ENCODE data around the gene GBX1. TPM values are rescaled to one million over a fixed set of nuclear protein-coding genes. Genes with fewer than 3 reads are reported as not detected.

GBX1 gene
- total and polyA plus RNA-seq, 4 donors = 1.3 to 7.3 (median 3.7) TPM

DNA sequence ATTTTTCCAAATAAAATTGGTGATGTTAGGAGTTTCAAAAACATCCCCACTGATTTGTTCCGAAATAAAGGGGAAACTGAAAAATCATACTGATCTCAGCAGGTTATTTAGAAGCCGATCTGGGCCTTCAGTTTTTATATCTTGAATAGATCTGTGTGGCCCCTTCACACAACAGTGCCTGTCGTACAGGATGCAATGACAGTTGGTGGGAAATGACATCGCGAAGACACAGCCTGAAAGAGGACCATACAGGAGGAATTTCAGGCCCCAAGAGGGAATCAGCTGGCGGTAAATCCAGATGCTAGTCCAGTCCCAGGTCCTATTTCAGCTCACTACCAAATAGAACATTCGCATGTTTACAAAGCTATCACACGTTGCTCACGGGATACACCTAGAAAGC lies 39.8 kb upstream of the GBX1 start:
- no peaks in the 10 kb centered on the region for H3K36me3 ChIP-seq (ENCODE audit: control insufficient read depth, insufficient read depth, low read length)
- 82% methylated on average over 8 of the region's 9 CpGs for WGBS (ENCODE audit: insufficient coverage)
- peaks cover 10% of the 10 kb centered on the region for H3K27me3 ChIP-seq (ENCODE audit: control insufficient read depth, insufficient read depth, low read length)
- no peaks in the 10 kb centered on the region for H3K9me3 ChIP-seq (ENCODE audit: control insufficient read depth, insufficient read depth, low read length)
- H3K4me1 ChIP-seq (ENCODE audit: control insufficient read depth, insufficient read depth, low read length) = no peaks in the 10 kb centered on the region
- H3K27ac ChIP-seq (ENCODE audit: low read depth, low read length) = no peak overlapping the region
- no peak for DNase-seq (ENCODE audit: low read depth in 4 of 6, low spot score in 6 of 6)
- no peak overlapping the region for H3K4me3 ChIP-seq (ENCODE audit: low read depth, low read length)

DNA sequence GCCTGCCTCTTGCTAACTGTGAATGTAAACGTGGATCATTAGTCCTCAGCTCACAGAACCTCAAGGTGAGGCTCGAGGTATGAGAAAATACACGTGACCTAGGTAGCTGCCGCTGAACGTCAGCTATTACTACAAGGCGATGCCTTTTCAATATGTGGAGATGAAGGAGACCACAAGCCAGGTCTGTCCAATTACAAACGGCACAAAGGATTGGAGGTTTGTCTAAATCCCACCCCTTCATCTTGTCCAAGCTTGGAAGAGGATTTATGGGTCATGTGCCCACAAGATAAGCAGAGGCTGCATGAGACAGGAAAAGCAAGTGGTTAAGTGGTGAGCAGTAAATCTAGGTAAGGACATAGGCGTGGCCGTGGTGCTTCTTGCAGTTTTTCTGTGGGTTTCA lies 39.4 kb upstream of the GBX1 start:
- Histone ChIP-seq H3K27me3 (ENCODE audit: control insufficient read depth, insufficient read depth, low read length) (peaks cover 10% of the 10 kb centered on the region), H3K9me3 (ENCODE audit: control insufficient read depth, insufficient read depth, low read length) (no peaks in the 10 kb centered on the region), H3K4me3 (ENCODE audit: low read depth, low read length) (no peak overlapping the region), H3K27ac (ENCODE audit: low read depth, low read length) (no peak overlapping the region), H3K36me3 (ENCODE audit: control insufficient read depth, insufficient read depth, low read length) (no peaks in the 10 kb centered on the region), H3K4me1 (ENCODE audit: control insufficient read depth, insufficient read depth, low read length) (no peaks in the 10 kb centered on the region)
- WGBS (ENCODE audit: insufficient coverage) = 82% methylated on average over 8 of the region's 9 CpGs
- DNase-seq (ENCODE audit: low read depth in 4 of 6, low spot score in 6 of 6) = peak in 1 of 6 donors; percentile 12

DNA sequence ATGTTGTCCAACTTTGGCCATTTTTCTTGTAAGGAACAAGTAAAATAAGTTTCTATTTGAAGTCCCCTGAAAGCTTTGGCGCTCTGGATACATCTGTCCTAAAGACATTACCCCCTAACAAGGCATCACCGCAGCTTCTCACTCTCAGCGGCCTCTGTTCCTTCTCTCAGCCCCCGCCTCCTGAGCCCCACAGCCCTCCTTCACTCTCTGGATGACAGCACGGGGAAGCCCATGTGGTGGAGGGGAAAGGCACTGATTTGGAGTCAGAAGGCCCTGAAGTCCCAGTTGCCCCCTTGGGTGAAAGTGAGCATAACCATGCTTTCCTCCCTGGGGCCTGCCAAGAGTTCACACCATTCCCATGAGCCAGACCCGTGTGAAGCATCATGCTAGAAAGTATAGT lies 38.2 kb upstream of the GBX1 start:
- WGBS (ENCODE audit: insufficient coverage) = no CpG with 5 or more reads among the region's 6 CpGs
- H3K36me3 ChIP-seq (ENCODE audit: control insufficient read depth, insufficient read depth, low read length) = no peaks in the 10 kb centered on the region
- no peaks in the 10 kb centered on the region for H3K4me1 ChIP-seq (ENCODE audit: control insufficient read depth, insufficient read depth, low read length)
- H3K27ac ChIP-seq (ENCODE audit: low read depth, low read length) = no peak overlapping the region
- H3K9me3 ChIP-seq (ENCODE audit: control insufficient read depth, insufficient read depth, low read length) = no peaks in the 10 kb centered on the region
- DNase-seq (ENCODE audit: low read depth in 4 of 6, low spot score in 6 of 6) = no peak
- no peak overlapping the region for H3K4me3 ChIP-seq (ENCODE audit: low read depth, low read length)
- H3K27me3 ChIP-seq (ENCODE audit: control insufficient read depth, insufficient read depth, low read length) = peaks cover 10% of the 10 kb centered on the region

DNA sequence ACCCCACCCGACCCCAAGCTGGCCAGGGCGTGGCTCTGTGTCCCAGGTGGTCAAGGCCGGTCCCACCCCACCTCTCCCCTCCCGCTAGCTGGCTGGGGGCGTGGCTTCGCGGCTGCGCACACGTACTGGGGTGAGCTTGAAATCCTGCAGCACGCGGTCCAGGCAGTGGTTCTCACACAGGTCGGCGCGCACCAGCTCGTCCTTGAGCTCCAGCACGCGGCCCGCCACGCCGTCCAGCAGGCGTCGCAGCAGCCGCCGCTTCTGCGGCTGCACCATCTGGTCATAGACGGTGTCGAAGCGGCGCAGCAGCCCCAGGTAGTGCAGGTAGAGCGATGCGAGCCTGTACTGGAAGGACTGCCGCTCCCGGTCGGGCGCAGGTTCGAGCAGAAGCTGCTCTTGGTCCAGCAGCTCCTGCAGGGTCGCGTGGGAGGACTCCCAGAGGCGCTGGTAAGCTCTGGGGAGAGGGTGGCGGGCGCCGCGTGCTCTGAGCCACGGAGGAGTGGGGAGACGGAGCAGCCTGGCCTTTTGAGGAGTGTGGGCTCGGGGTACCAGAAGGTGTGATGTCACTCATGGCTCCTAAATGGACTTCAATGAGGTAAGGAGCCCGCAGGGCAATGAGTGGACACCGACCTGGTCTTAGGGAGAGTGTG lies 37.0 kb upstream of the GBX1 start:
- Histone ChIP-seq H3K27ac (ENCODE audit: low read depth, low read length) (no peak overlapping the region), H3K4me3 (ENCODE audit: low read depth, low read length) (no peak overlapping the region), H3K27me3 (ENCODE audit: control insufficient read depth, insufficient read depth, low read length) (peaks cover 10% of the 10 kb centered on the region), H3K4me1 (ENCODE audit: control insufficient read depth, insufficient read depth, low read length) (peaks cover 10% of the 10 kb centered on the region), H3K36me3 (ENCODE audit: control insufficient read depth, insufficient read depth, low read length) (no peaks in the 10 kb centered on the region), H3K9me3 (ENCODE audit: control insufficient read depth, insufficient read depth, low read length) (no peaks in the 10 kb centered on the region)
- WGBS (ENCODE audit: insufficient coverage) = 70% methylated on average over 48 of the region's 48 CpGs
- DNase-seq (ENCODE audit: low read depth in 4 of 6, low spot score in 6 of 6) = no peak

DNA sequence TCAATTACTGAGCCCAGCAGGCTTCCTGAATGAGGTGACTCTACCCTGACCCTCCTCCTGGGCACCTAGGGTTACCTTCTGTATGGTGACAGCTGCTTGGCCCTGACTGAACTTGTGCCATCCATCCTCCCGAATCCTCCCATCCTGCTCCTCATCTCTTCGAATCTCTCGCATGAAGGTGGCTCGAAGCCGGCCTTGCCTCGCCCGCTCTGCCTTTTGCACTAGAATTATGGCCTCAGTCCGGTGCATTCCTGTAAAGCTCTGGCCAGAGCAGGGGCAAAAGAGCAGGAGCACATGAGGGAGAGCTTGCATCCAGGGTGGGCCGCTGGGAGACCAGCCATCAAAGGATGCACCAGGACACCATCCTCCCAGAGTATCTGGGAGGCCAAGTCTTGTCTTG lies 35.3 kb upstream of the GBX1 start:
- Histone ChIP-seq H3K27me3 (ENCODE audit: control insufficient read depth, insufficient read depth, low read length) (peaks cover 10% of the 10 kb centered on the region), H3K36me3 (ENCODE audit: control insufficient read depth, insufficient read depth, low read length) (no peaks in the 10 kb centered on the region), H3K4me3 (ENCODE audit: low read depth, low read length) (no peak overlapping the region), H3K9me3 (ENCODE audit: control insufficient read depth, insufficient read depth, low read length) (no peaks in the 10 kb centered on the region), H3K4me1 (ENCODE audit: control insufficient read depth, insufficient read depth, low read length) (peaks cover 22% of the 10 kb centered on the region), H3K27ac (ENCODE audit: low read depth, low read length) (no peak overlapping the region)
- WGBS (ENCODE audit: insufficient coverage) = 96% methylated on average over 8 of the region's 9 CpGs
- no peak for DNase-seq (ENCODE audit: low read depth in 4 of 6, low spot score in 6 of 6)

DNA sequence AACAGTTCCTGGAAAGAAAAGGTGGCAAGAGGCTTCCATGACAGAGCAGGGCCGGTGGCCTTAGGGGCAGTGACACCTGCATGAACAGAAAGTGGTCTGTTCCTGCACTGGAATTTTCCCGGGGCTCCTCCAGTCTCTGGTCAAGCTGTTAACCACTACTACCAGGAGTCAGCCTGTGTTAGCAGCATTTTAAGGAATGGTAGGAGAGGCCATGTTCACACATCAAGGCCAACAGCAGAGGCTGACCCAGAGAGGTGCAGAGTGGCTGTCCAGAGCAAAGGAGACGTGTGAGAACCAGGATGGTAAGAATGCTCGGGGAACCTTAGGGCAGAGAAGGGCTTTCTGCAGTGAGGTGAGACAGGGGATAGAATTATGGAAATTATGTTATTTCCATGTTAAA lies 34.3 kb upstream of the GBX1 start:
- peaks cover 10% of the 10 kb centered on the region for H3K27me3 ChIP-seq (ENCODE audit: control insufficient read depth, insufficient read depth, low read length)
- no peak overlapping the region for H3K4me3 ChIP-seq (ENCODE audit: low read depth, low read length)
- H3K9me3 ChIP-seq (ENCODE audit: control insufficient read depth, insufficient read depth, low read length) = no peaks in the 10 kb centered on the region
- no peak for DNase-seq (ENCODE audit: low read depth in 4 of 6, low spot score in 6 of 6)
- peaks cover 22% of the 10 kb centered on the region for H3K4me1 ChIP-seq (ENCODE audit: control insufficient read depth, insufficient read depth, low read length)
- 86% methylated on average over 4 of the region's 4 CpGs for WGBS (ENCODE audit: insufficient coverage)
- no peaks in the 10 kb centered on the region for H3K36me3 ChIP-seq (ENCODE audit: control insufficient read depth, insufficient read depth, low read length)
- H3K27ac ChIP-seq (ENCODE audit: low read depth, low read length) = no peak overlapping the region

DNA sequence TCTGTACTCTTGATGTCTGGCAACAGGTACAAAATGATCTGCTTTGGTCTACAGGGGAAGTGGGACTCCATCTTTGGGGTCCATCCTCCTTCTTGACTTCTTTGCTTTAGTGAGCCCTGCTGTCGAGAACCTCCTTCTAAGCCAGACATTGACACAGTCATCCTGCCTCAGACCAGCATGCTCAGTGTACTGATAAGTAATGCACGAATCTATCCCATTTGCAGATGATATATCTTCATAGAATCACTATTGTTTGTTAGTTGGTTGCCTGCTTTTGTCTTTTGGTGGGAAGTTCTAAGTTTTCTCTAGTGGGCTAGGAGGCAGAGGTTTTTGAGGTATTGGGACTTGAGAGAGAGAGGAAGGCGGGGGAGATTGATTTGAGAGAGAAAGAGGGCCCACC lies 33.9 kb upstream of the GBX1 start:
- H3K36me3 ChIP-seq (ENCODE audit: control insufficient read depth, insufficient read depth, low read length) = no peaks in the 10 kb centered on the region
- DNase-seq (ENCODE audit: low read depth in 4 of 6, low spot score in 6 of 6) = no peak
- WGBS (ENCODE audit: insufficient coverage) = 77% methylated on average over 2 of the region's 3 CpGs
- no peaks in the 10 kb centered on the region for H3K9me3 ChIP-seq (ENCODE audit: control insufficient read depth, insufficient read depth, low read length)
- no peak overlapping the region for H3K4me3 ChIP-seq (ENCODE audit: low read depth, low read length)
- H3K27ac ChIP-seq (ENCODE audit: low read depth, low read length) = no peak overlapping the region
- H3K27me3 ChIP-seq (ENCODE audit: control insufficient read depth, insufficient read depth, low read length) = peaks cover 10% of the 10 kb centered on the region
- H3K4me1 ChIP-seq (ENCODE audit: control insufficient read depth, insufficient read depth, low read length) = peaks cover 22% of the 10 kb centered on the region

DNA sequence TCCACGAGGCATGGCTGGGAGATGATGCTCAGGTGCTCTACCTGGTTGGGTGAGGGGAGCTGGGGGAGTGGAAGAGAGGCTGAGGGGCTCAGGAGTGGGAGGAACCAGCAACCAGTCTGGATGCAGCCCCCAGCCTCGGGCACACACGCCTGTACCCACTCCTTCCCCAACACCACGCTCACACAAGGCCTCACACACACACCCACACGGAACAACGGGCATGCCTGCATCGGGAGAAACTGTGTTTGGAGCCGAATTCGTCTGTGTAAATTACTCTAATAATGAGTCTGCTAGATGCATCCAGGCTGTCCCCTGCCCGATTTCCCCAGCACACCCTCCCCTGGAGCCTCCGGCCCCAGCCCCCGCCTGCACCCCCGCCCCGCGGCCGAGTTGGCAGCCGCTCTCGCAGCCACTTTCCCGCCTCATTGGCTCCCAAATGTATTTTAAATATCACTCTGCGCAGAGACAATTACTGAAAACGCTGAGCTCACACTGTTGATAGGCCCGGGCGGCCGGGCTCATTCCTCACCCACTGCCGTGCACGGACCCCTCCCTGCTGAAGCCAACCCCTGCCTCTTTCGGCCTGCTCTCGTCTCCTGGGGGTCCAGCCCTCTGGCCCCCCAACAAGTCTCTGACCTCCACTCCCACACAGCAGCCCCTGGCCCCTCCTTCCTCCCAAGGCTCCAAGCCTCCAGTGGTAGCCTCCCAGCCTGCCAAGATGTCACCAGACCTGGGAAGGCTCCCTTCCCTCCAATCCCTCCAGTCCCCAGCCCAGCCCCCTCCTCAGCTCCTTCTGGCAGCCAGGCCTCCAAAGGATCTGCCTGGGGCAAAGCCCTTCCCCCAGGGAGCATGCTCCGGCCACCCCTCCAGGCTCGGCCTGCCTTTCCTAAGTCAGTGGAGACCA lies 31.7 kb upstream of the GBX1 start:
- H3K4me3 ChIP-seq (ENCODE audit: low read depth, low read length) = no peak overlapping the region
- peak; percentile 17 to 93 (median 38) for DNase-seq (ENCODE audit: low read depth in 4 of 6, low spot score in 6 of 6)
- peak overlapping the region; percentile 66 for H3K27ac ChIP-seq (ENCODE audit: low read depth, low read length)
- 7% methylated on average over 20 of the region's 30 CpGs for WGBS (ENCODE audit: insufficient coverage)
- peaks cover 3% of the 10 kb centered on the region for H3K27me3 ChIP-seq (ENCODE audit: control insufficient read depth, insufficient read depth, low read length)
- H3K9me3 ChIP-seq (ENCODE audit: control insufficient read depth, insufficient read depth, low read length) = no peaks in the 10 kb centered on the region
- no peaks in the 10 kb centered on the region for H3K36me3 ChIP-seq (ENCODE audit: control insufficient read depth, insufficient read depth, low read length)
- H3K4me1 ChIP-seq (ENCODE audit: control insufficient read depth, insufficient read depth, low read length) = peaks cover 22% of the 10 kb centered on the region

DNA sequence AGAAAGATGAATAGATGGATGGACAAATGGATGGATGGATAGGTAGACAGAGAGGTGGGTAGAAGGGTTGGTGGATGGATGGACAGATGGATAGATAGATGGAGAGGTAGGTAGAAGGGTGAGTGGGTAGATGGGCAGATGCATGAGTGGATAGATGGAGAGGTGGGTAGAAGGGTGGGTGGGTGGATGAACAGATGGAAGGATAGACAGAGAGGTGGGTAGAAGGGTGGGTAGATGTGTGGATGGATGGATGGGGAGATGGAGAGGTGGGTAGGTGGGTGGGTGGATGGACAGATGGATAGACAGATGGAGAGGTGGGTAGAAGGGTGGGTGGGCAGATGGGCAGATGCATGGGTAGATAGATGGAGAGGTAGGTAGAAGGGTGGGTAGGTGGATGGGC lies 30.4 kb upstream of the GBX1 start:
- no peak overlapping the region for H3K27ac ChIP-seq (ENCODE audit: low read depth, low read length)
- no peak overlapping the region for H3K4me3 ChIP-seq (ENCODE audit: low read depth, low read length)
- peaks cover 22% of the 10 kb centered on the region for H3K4me1 ChIP-seq (ENCODE audit: control insufficient read depth, insufficient read depth, low read length)
- no peak for DNase-seq (ENCODE audit: low read depth in 4 of 6, low spot score in 6 of 6)
- no peaks in the 10 kb centered on the region for H3K9me3 ChIP-seq (ENCODE audit: control insufficient read depth, insufficient read depth, low read length)
- no peaks in the 10 kb centered on the region for H3K36me3 ChIP-seq (ENCODE audit: control insufficient read depth, insufficient read depth, low read length)
- no peaks in the 10 kb centered on the region for H3K27me3 ChIP-seq (ENCODE audit: control insufficient read depth, insufficient read depth, low read length)

Measured in spinal cord (tissue), 10 donors.